ENCODE measurements around the gene KRTAP5-6.

Gene KRTAP5-6

GRCh38 chr11:1701091-1701807 is 4.3 kb downstream of the KRTAP5-6 start:
- Histone ChIP-seq H3K27ac (ENCODE audit: low read length) (no peak overlapping the region), H3K4me1 (ENCODE audit: control insufficient read depth in 1 of 2, insufficient read depth in 2 of 2, low read length in 2 of 2) (no peaks in the 10 kb centered on the region), H3K36me3 (ENCODE audit: control insufficient read depth in 1 of 2, insufficient read depth in 2 of 2, low read length in 2 of 2) (no peaks in the 10 kb centered on the region), H3K27me3 (ENCODE audit: low read depth, low read length) (no peaks in the 10 kb centered on the region), H3K9me3 (ENCODE audit: control insufficient read depth in 1 of 2, low read length in 2 of 2) (no peaks in the 10 kb centered on the region), H3K4me3 (ENCODE audit: low read depth in 1 of 2, low read length in 2 of 2) (no peak overlapping the region)

GRCh38 chr11:1702506-1702905 is 5.5 kb downstream of the KRTAP5-6 start:
- H3K4me1 ChIP-seq (ENCODE audit: control insufficient read depth in 1 of 2, insufficient read depth in 2 of 2, low read length in 2 of 2), result no peaks in the 10 kb centered on the region
- H3K36me3 ChIP-seq (ENCODE audit: control insufficient read depth in 1 of 2, insufficient read depth in 2 of 2, low read length in 2 of 2), result no peaks in the 10 kb centered on the region
- H3K4me3 ChIP-seq (ENCODE audit: low read depth in 1 of 2, low read length in 2 of 2), result no peak overlapping the region
- H3K27me3 ChIP-seq (ENCODE audit: low read depth, low read length), result no peaks in the 10 kb centered on the region
- H3K27ac ChIP-seq (ENCODE audit: low read length), result no peak overlapping the region
- H3K9me3 ChIP-seq (ENCODE audit: control insufficient read depth in 1 of 2, low read length in 2 of 2), result no peaks in the 10 kb centered on the region

- Histone ChIP-seq H3K9me3 (ENCODE audit: control insufficient read depth in 1 of 2, low read length in 2 of 2) (no peaks in the 10 kb centered on the region), H3K27ac (ENCODE audit: low read length) (no peak overlapping the region), H3K27me3 (ENCODE audit: low read depth, low read length) (no peaks in the 10 kb centered on the region), H3K4me3 (ENCODE audit: low read depth in 1 of 2, low read length in 2 of 2) (no peak overlapping the region), H3K36me3 (ENCODE audit: control insufficient read depth in 1 of 2, insufficient read depth in 2 of 2, low read length in 2 of 2) (no peaks in the 10 kb centered on the region), H3K4me1 (ENCODE audit: control insufficient read depth in 1 of 2, insufficient read depth in 2 of 2, low read length in 2 of 2) (no peaks in the 10 kb centered on the region)
Measured at GRCh38 chr11:1703146-1703545, 6.2 kb downstream of the KRTAP5-6 start.

- Histone ChIP-seq H3K4me1 (ENCODE audit: control insufficient read depth in 1 of 2, insufficient read depth in 2 of 2, low read length in 2 of 2) (no peaks in the 10 kb centered on the region), H3K9me3 (ENCODE audit: control insufficient read depth in 1 of 2, low read length in 2 of 2) (no peaks in the 10 kb centered on the region), H3K27ac (ENCODE audit: low read length) (no peak overlapping the region), H3K4me3 (ENCODE audit: low read depth in 1 of 2, low read length in 2 of 2) (no peak overlapping the region), H3K27me3 (ENCODE audit: low read depth, low read length) (no peaks in the 10 kb centered on the region), H3K36me3 (ENCODE audit: control insufficient read depth in 1 of 2, insufficient read depth in 2 of 2, low read length in 2 of 2) (no peaks in the 10 kb centered on the region)
Measured at GRCh38 chr11:1705126-1706052, 8.4 kb downstream of the KRTAP5-6 start.

- Histone ChIP-seq H3K9me3 (ENCODE audit: control insufficient read depth in 1 of 2, low read length in 2 of 2) (no peaks in the 10 kb centered on the region), H3K4me3 (ENCODE audit: low read depth in 1 of 2, low read length in 2 of 2) (no peak overlapping the region), H3K27me3 (ENCODE audit: low read depth, low read length) (no peaks in the 10 kb centered on the region), H3K4me1 (ENCODE audit: control insufficient read depth in 1 of 2, insufficient read depth in 2 of 2, low read length in 2 of 2) (no peaks in the 10 kb centered on the region), H3K27ac (ENCODE audit: low read length) (no peak overlapping the region), H3K36me3 (ENCODE audit: control insufficient read depth in 1 of 2, insufficient read depth in 2 of 2, low read length in 2 of 2) (no peaks in the 10 kb centered on the region)
Measured at GRCh38 chr11:1706634-1707400, 9.8 kb downstream of the KRTAP5-6 start.

- no peaks in the 10 kb centered on the region for H3K9me3 ChIP-seq (ENCODE audit: control insufficient read depth in 1 of 2, low read length in 2 of 2)
- H3K27me3 ChIP-seq (ENCODE audit: low read depth, low read length), result no peaks in the 10 kb centered on the region
- H3K4me3 ChIP-seq (ENCODE audit: low read depth in 1 of 2, low read length in 2 of 2), result no peak overlapping the region
- no peaks in the 10 kb centered on the region for H3K4me1 ChIP-seq (ENCODE audit: control insufficient read depth in 1 of 2, insufficient read depth in 2 of 2, low read length in 2 of 2)
- H3K27ac ChIP-seq (ENCODE audit: low read length), result no peak overlapping the region
- no peaks in the 10 kb centered on the region for H3K36me3 ChIP-seq (ENCODE audit: control insufficient read depth in 1 of 2, insufficient read depth in 2 of 2, low read length in 2 of 2)
Measured at GRCh38 chr11:1707751-1708150, 10.8 kb downstream of the KRTAP5-6 start.

- H3K4me1 ChIP-seq (ENCODE audit: control insufficient read depth in 1 of 2, insufficient read depth in 2 of 2, low read length in 2 of 2), result no peaks in the 10 kb centered on the region
Measured at GRCh38 chr11:1708716-1709115, 11.7 kb downstream of the KRTAP5-6 start.

GRCh38 chr11:1714908-1715885 is 18.2 kb downstream of the KRTAP5-6 start:
- Histone ChIP-seq H3K27ac (ENCODE audit: low read length) (no peak overlapping the region), H3K27me3 (ENCODE audit: low read depth, low read length) (no peaks in the 10 kb centered on the region), H3K9me3 (ENCODE audit: control insufficient read depth in 1 of 2, low read length in 2 of 2) (no peaks in the 10 kb centered on the region), H3K4me1 (ENCODE audit: control insufficient read depth in 1 of 2, insufficient read depth in 2 of 2, low read length in 2 of 2) (no peaks in the 10 kb centered on the region), H3K36me3 (ENCODE audit: control insufficient read depth in 1 of 2, insufficient read depth in 2 of 2, low read length in 2 of 2) (no peaks in the 10 kb centered on the region), H3K4me3 (ENCODE audit: low read depth in 1 of 2, low read length in 2 of 2) (no peak overlapping the region)

More at GRCh38 chr11:1708716-1709115, 11.7 kb downstream of the KRTAP5-6 start:
- Histone ChIP-seq H3K27me3 (ENCODE audit: low read depth, low read length) (no peaks in the 10 kb centered on the region), H3K9me3 (ENCODE audit: control insufficient read depth in 1 of 2, low read length in 2 of 2) (no peaks in the 10 kb centered on the region), H3K36me3 (ENCODE audit: control insufficient read depth in 1 of 2, insufficient read depth in 2 of 2, low read length in 2 of 2) (no peaks in the 10 kb centered on the region), H3K4me3 (ENCODE audit: low read depth in 1 of 2, low read length in 2 of 2) (no peak overlapping the region), H3K27ac (ENCODE audit: low read length) (no peak overlapping the region)

- Histone ChIP-seq H3K36me3 (ENCODE audit: control insufficient read depth in 1 of 2, insufficient read depth in 2 of 2, low read length in 2 of 2) (no peaks in the 10 kb centered on the region), H3K27me3 (ENCODE audit: low read depth, low read length) (no peaks in the 10 kb centered on the region), H3K4me1 (ENCODE audit: control insufficient read depth in 1 of 2, insufficient read depth in 2 of 2, low read length in 2 of 2) (no peaks in the 10 kb centered on the region), H3K4me3 (ENCODE audit: low read depth in 1 of 2, low read length in 2 of 2) (no peak overlapping the region), H3K27ac (ENCODE audit: low read length) (no peak overlapping the region), H3K9me3 (ENCODE audit: control insufficient read depth in 1 of 2, low read length in 2 of 2) (no peaks in the 10 kb centered on the region)
Measured at GRCh38 chr11:1717745-1718144, 20.8 kb downstream of the KRTAP5-6 start.

- Histone ChIP-seq H3K4me3 (ENCODE audit: low read depth in 1 of 2, low read length in 2 of 2) (no peak overlapping the region), H3K4me1 (ENCODE audit: control insufficient read depth in 1 of 2, insufficient read depth in 2 of 2, low read length in 2 of 2) (no peaks in the 10 kb centered on the region), H3K9me3 (ENCODE audit: control insufficient read depth in 1 of 2, low read length in 2 of 2) (no peaks in the 10 kb centered on the region), H3K36me3 (ENCODE audit: control insufficient read depth in 1 of 2, insufficient read depth in 2 of 2, low read length in 2 of 2) (no peaks in the 10 kb centered on the region), H3K27ac (ENCODE audit: low read length) (no peak overlapping the region), H3K27me3 (ENCODE audit: low read depth, low read length) (no peaks in the 10 kb centered on the region)
Measured at GRCh38 chr11:1718326-1718725, 21.3 kb downstream of the KRTAP5-6 start.
